IMR-90 (cell line): ENCODE measurements around the gene GPC5. TPM values are rescaled to one million over a fixed set of nuclear protein-coding genes. Genes with fewer than 3 reads are reported as not detected.

ENCODE experiments used
- ATAC-seq: fragments of 200-7000 bp; cut with Tn5 transposase; 2 replicates; pipeline ENCODE4 v1.9.1; 2020; ENCODE audit warnings: low read depth, mild to moderate bottlenecking, moderate library complexity
- BruUV-seq: library from RNA; stranded (reverse); fragments of 400-500 nt; replicated peaks from 2 replicates; lab custom pipeline; 2021; lab: Mats Ljungman, UMichigan
- CTCF ChIA-PET: fragments of 300-600 bp; formaldehyde crosslinking; extraction: SDS; loops from one replicate; lab custom pipeline; 2021; ENCODE audit warnings: antibody characterized with exemption; lab: Yijun Ruan, JAX
- POLR2A ChIA-PET: fragments of 300-600 bp; sonication (Branson Sonifier 250); formaldehyde crosslinking; loops from one replicate; lab custom pipeline; 2022; ENCODE audit warnings: antibody characterized with exemption; ENCODE audit not compliant: unreplicated experiment; lab: Charles Lee
- DNase-seq: peaks from one replicate; pipeline ENCODE4 v3.0.0; 2013
- H2AFZ ChIP-seq: replicated peaks from 2 replicates; pipeline ENCODE3; 2013; ENCODE audit warnings: low read length, mild to moderate bottlenecking; ENCODE audit not compliant: poor library complexity
- H2AK5ac ChIP-seq: 2 replicates; pipeline ENCODE4 v1.6.1; 2013; ENCODE audit warnings: low read depth, low read length, inconsistent platforms
- H2AK9ac ChIP-seq: replicated peaks from 2 replicates; pipeline ENCODE3; 2013; ENCODE audit warnings: mild to moderate bottlenecking, low read depth, low read length, moderate library complexity; ENCODE audit not compliant: poor library complexity
- H2BK120ac ChIP-seq: 2 replicates; pipeline ENCODE4 v1.6.1; 2013; ENCODE audit warnings: low read depth, low read length, inconsistent platforms
- H2BK15ac ChIP-seq: 3 replicates; pipeline ENCODE4 v1.6.1; 2013; ENCODE audit warnings: low read depth, low read length, inconsistent platforms
- H2BK20ac ChIP-seq: 2 replicates; pipeline ENCODE4 v1.6.1; 2013; ENCODE audit warnings: low read depth, mild to moderate bottlenecking, inconsistent platforms, low read length, moderate library complexity
- H2BK5ac ChIP-seq: 2 replicates; pipeline ENCODE4 v1.6.1; 2013; ENCODE audit warnings: mild to moderate bottlenecking, low read depth, low read length, inconsistent platforms; ENCODE audit not compliant: poor library complexity, severe bottlenecking
- H3K14ac ChIP-seq: replicated peaks from 2 replicates; pipeline ENCODE4 v1.6.1; 2013; ENCODE audit warnings: low read depth, low read length, inconsistent platforms
- H3K18ac ChIP-seq: 2 replicates; pipeline ENCODE4 v1.6.1; 2013; ENCODE audit warnings: low read depth, low read length, control low read depth
- H3K23ac ChIP-seq: 2 replicates; pipeline ENCODE4 v1.6.1; 2013; ENCODE audit warnings: low read depth, low read length, inconsistent platforms
- H3K27ac ChIP-seq: 2 replicates; pipeline ENCODE4 v1.5.1; 2013; ENCODE audit warnings: mild to moderate bottlenecking, control low read depth, low read length; ENCODE audit not compliant: insufficient read depth
- H3K27me3 ChIP-seq: 2 replicates; pipeline ENCODE4 v1.6.1; 2013; ENCODE audit warnings: low read length; ENCODE audit not compliant: control insufficient read depth, insufficient read depth
- H3K36me3 ChIP-seq: 2 replicates; pipeline ENCODE4 v1.6.1; 2013; ENCODE audit warnings: low read length, mixed read lengths; ENCODE audit not compliant: control insufficient read depth, insufficient read depth
- H3K4ac ChIP-seq: 2 replicates; pipeline ENCODE4 v1.6.1; 2013; ENCODE audit warnings: low read depth, low read length, inconsistent platforms
- H3K4me1 ChIP-seq: 2 replicates; pipeline ENCODE4 v1.6.1; 2013; ENCODE audit warnings: low read length, mixed read lengths; ENCODE audit not compliant: control insufficient read depth, insufficient read depth
- H3K4me2 ChIP-seq: 2 replicates; pipeline ENCODE4 v1.6.1; 2013; ENCODE audit warnings: low read depth, mild to moderate bottlenecking, control low read depth, low read length, moderate library complexity
- H3K4me3 ChIP-seq: 2 replicates; pipeline ENCODE4 v1.5.1; 2013; ENCODE audit warnings: low read depth, mild to moderate bottlenecking, control low read depth, low read length, moderate library complexity; ENCODE audit not compliant: insufficient read depth
- H3K56ac ChIP-seq: 2 replicates; pipeline ENCODE4 v1.6.1; 2013; ENCODE audit warnings: low read length, inconsistent platforms; ENCODE audit not compliant: insufficient read depth; ENCODE audit errors: extremely low read depth
- H3K79me1 ChIP-seq, 2 experiments: 2 replicates each; pipeline ENCODE4 v1.6.1; 2013; ENCODE audit warnings: low read length in 2 of 2, inconsistent platforms in 1 of 2, low read depth in 1 of 2
- H3K9ac ChIP-seq: 2 replicates; pipeline ENCODE4 v1.6.1; 2013; ENCODE audit warnings: low read depth, low read length, control low read depth
- H3K9me1 ChIP-seq: 2 replicates; pipeline ENCODE4 v1.6.1; 2013; ENCODE audit warnings: low read length, inconsistent platforms; ENCODE audit not compliant: insufficient read depth
- H3K9me3 ChIP-seq: 2 replicates; pipeline ENCODE4 v1.6.1; 2013; ENCODE audit warnings: low read length; ENCODE audit not compliant: control insufficient read depth, insufficient read depth
- H4K20me1 ChIP-seq: 2 replicates; pipeline ENCODE4 v1.6.1; 2013; ENCODE audit warnings: low read length, inconsistent platforms; ENCODE audit not compliant: insufficient read depth
- H4K5ac ChIP-seq: 2 replicates; pipeline ENCODE4 v1.6.1; 2013; ENCODE audit warnings: mild to moderate bottlenecking, low read depth, low read length, control low read depth
- H4K8ac ChIP-seq, 2 experiments: 2 replicates each; pipeline ENCODE4 v1.6.1; 2013; ENCODE audit warnings: low read depth in 2 of 2, low read length in 2 of 2, control low read depth in 1 of 2, inconsistent platforms in 1 of 2
- H4K91ac ChIP-seq: 2 replicates; pipeline ENCODE4 v1.6.1; 2013; ENCODE audit warnings: low read depth, low read length, inconsistent platforms; ENCODE audit not compliant: insufficient read depth
- CEBPB ChIP-seq: IDR thresholded peaks from 2 replicates; pipeline ENCODE4 v1.6.1; 2012; ENCODE audit warnings: low read depth, low read length, improper control_type of control experiment
- CHD1 ChIP-seq: IDR thresholded peaks from 2 replicates; pipeline ENCODE4 v1.6.1; 2012; ENCODE audit warnings: low read depth, low read length, improper control_type of control experiment
- ELK1 ChIP-seq: fragments of 150-350 bp; IDR thresholded peaks from 2 replicates; pipeline ENCODE4 v1.6.1; 2016; ENCODE audit warnings: low read depth, mild to moderate bottlenecking, low read length, moderate library complexity, borderline replicate concordance
- FOS ChIP-seq: fragments of 150-350 bp; IDR thresholded peaks from 2 replicates; pipeline ENCODE4 v1.6.1; 2016; ENCODE audit warnings: low read depth, low read length
- MAFK ChIP-seq: IDR thresholded peaks from 2 replicates; pipeline ENCODE4 v1.6.1; 2012; ENCODE audit warnings: low read depth, low read length, improper control_type of control experiment
- MAZ ChIP-seq: IDR thresholded peaks from 2 replicates; pipeline ENCODE4 v1.6.1; 2012; ENCODE audit warnings: low read depth, mild to moderate bottlenecking, low read length, improper control_type of control experiment, moderate library complexity, borderline replicate concordance
- NFE2L2 ChIP-seq: fragments of 150-350 bp; IDR thresholded peaks from 2 replicates; pipeline ENCODE4 v1.6.1; 2016; ENCODE audit warnings: low read depth, mild to moderate bottlenecking, low read length
- POLR2A ChIP-seq: IDR thresholded peaks from 2 replicates; pipeline ENCODE4 v1.6.1; 2012; ENCODE audit warnings: mild to moderate bottlenecking, low read depth, low read length
- RFX5 ChIP-seq: IDR thresholded peaks from 2 replicates; pipeline ENCODE4 v1.8.0; 2012; ENCODE audit warnings: low read depth, mild to moderate bottlenecking, low read length, moderate library complexity
- WGBS, 2 experiments: methylation state at CpG; one replicate each; pipeline versions ENCODE4 v1.1.5 to v1.1.7; 2013; ENCODE audit warnings: missing lambda C conversion rate in 2 of 2; ENCODE audit not compliant: insufficient read length in 1 of 2; ENCODE audit errors: extremely low coverage in 2 of 2; 5-methylcytosine and 5-hydroxymethylcytosine counted together
- dilution Hi-C: fragments of 300-500 bp; cut with HindIII; formaldehyde crosslinking; loops from one replicate; pipeline ENCODE4 v1.14.3; 2018; ENCODE audit warnings: low sequenced_read_pairs; ENCODE audit not compliant: unreplicated experiment
- in situ Hi-C: fragments of 300-500 bp; cut with MboI; formaldehyde crosslinking; loops from 3 replicates; pipeline ENCODE4 v1.14.3; 2019; ENCODE audit warnings: low sequenced_read_pairs, inconsistent platforms, mixed read lengths
- intact Hi-C: fragments of 100-400 bp; cut with micrococcal nuclease; formaldehyde crosslinking; loops from 2 replicates; pipeline ENCODE4 v1.10.0; 2022
- polyA plus RNA-seq, 3 experiments: library from polyadenylated mRNA; depleted of rRNA; stranded (reverse); fragments of >200 nt; gene quantifications; 2 replicates each; pipeline ENCODE4 v1.2.3, GENCODE V29; 2012; ENCODE audit warnings: low replicate concordance in 1 of 3
- total RNA-seq: library from RNA; depleted of rRNA; stranded (reverse); fragments of >200 nt; gene quantifications from 2 replicates; pipeline ENCODE4 v1.2.3, GENCODE V29; 2012

Gene GPC5
- total and polyA plus RNA-seq, 2 of the 4 experiments (the other 2 are of a cell fraction), result 0.94 to 1.8 TPM

GRCh38 chr13:91739751-91740150 lies 341.3 kb downstream of the GPC5 start:
- H2AK5ac ChIP-seq, result no peak overlapping the region
- no peak overlapping the region for H2AFZ ChIP-seq
- no peak overlapping the region for H3K4ac ChIP-seq
- no peak overlapping the region for H2BK20ac ChIP-seq
- TF ChIP-seq NFE2L2 (no peak), RFX5 (no peak), CEBPB (no peak), MAZ (no peak), MAFK (no peak), POLR2A (no peak), ELK1 (no peak), FOS (no peak), CHD1 (no peak)
- ATAC-seq (no peak), DNase-seq (no peak)
- no peak overlapping the region for H3K18ac ChIP-seq
- H3K27ac ChIP-seq, result no peak overlapping the region
- H3K23ac ChIP-seq, result no peak overlapping the region
- H3K9me3 ChIP-seq, result no peaks in the 10 kb centered on the region
- no peaks in the 10 kb centered on the region for H3K4me1 ChIP-seq
- CTCF ChIA-PET, result no interaction called here
- no peaks in the 10 kb centered on the region for H4K20me1 ChIP-seq
- H2BK5ac ChIP-seq, result no peak overlapping the region
- H4K91ac ChIP-seq, result no peak overlapping the region
- H3K9ac ChIP-seq, result no peak overlapping the region
- H2AK9ac ChIP-seq, result no peak overlapping the region
- H2BK120ac ChIP-seq, result no peak overlapping the region
- H3K9me1 ChIP-seq, result no peaks in the 10 kb centered on the region
- no peak overlapping the region for H2BK15ac ChIP-seq
- in situ Hi-C loops, result no loop called here
- no peak overlapping the region for H3K4me2 ChIP-seq
- no peaks in the 10 kb centered on the region for H3K79me1 ChIP-seq
- no peak overlapping the region for H4K8ac ChIP-seq
- dilution Hi-C loops, result no loop called here
- POLR2A ChIA-PET, result no interaction called here
- no TSS peak for BruUV-seq
- intact Hi-C loops, result no loop called here
- no peak overlapping the region for H3K4me3 ChIP-seq
- no peaks in the 10 kb centered on the region for H3K27me3 ChIP-seq
- no peak overlapping the region for H3K56ac ChIP-seq
- WGBS, 2 experiments, result no CpG with 5 or more reads among the region's 2 CpGs
- H4K5ac ChIP-seq, result no peak overlapping the region
- no peaks in the 10 kb centered on the region for H3K36me3 ChIP-seq
- H3K14ac ChIP-seq, result no peak overlapping the region
